ENCODE results near the gene ICA1L.

- TF ChIP-seq FOXM1 (IDR thresholded peaks at IDR 0.05; ENCODE audit: borderline replicate concordance) (no peak), CTBP1 (IDR thresholded peaks at IDR 0.05; ENCODE audit: borderline replicate concordance) (no peak), ZNF384 (IDR thresholded peaks at IDR 0.05) (no peak), PKNOX1 (IDR thresholded peaks at IDR 0.05) (no peak), SUZ12 (IDR thresholded peaks at IDR 0.05) (no peak), FOXA1 (IDR thresholded peaks at IDR 0.05) (no peak)
Observed at GRCh38 chr2:202841090-202841867, 30.3 kb downstream of the ICA1L start.

All from HEK293T (cell line).